NCI-H2107 treated with DMSO at 0.1 percent for 48 hours (cell line): ENCODE measurements around the gene LDHD.
"Not testable (repeated sequence)": the region's sequence is repeated elsewhere in the genome, so short reads cannot be mapped to it uniquely, and the experiment has no call there.

ENCODE experiments used
- DNase-seq: peaks from one replicate; lab custom pipeline; 2025; ENCODE audit not compliant: unreplicated experiment; lab: John Stamatoyannopoulos, UW

The LDHD gene

GRCh38 chr16:75100603-75100990 lies 16.0 kb downstream of the LDHD start:
- no peak for DNase-seq

- DNase-seq: no peak
Measured at GRCh38 chr16:75099738-75100602, 16.6 kb downstream of the LDHD start.

GRCh38 chr16:75099075-75099667 lies 17.4 kb downstream of the LDHD start:
- no peak for DNase-seq

GRCh38 chr16:75097941-75098901 lies 18.4 kb downstream of the LDHD start:
- no peak for DNase-seq

- DNase-seq: no peak
Measured at GRCh38 chr16:75097191-75097761, 19.3 kb downstream of the LDHD start.

GRCh38 chr16:75096656-75097055 lies 19.9 kb downstream of the LDHD start:
- DNase-seq: no peak

GRCh38 chr16:75095204-75095621 lies 21.4 kb downstream of the LDHD start:
- no peak for DNase-seq

GRCh38 chr16:75093598-75094540 lies 22.7 kb downstream of the LDHD start:
- DNase-seq: no peak

- no peak for DNase-seq
Measured at GRCh38 chr16:75092777-75093176, 23.8 kb downstream of the LDHD start.

- DNase-seq: not testable (repeated sequence)
Measured at GRCh38 chr16:75091619-75092018, 25.0 kb downstream of the LDHD start.

- not testable (repeated sequence) for DNase-seq
Measured at GRCh38 chr16:75090899-75091298, 25.7 kb downstream of the LDHD start.

- DNase-seq: no peak
Measured at GRCh38 chr16:75089486-75090202, 26.9 kb downstream of the LDHD start.

GRCh38 chr16:75088934-75089333 lies 27.6 kb downstream of the LDHD start:
- no peak for DNase-seq

GRCh38 chr16:75088216-75088615 lies 28.4 kb downstream of the LDHD start:
- DNase-seq: no peak

GRCh38 chr16:75087375-75087979 lies 29.1 kb downstream of the LDHD start:
- peak; percentile 80 for DNase-seq

- DNase-seq: no peak
Measured at GRCh38 chr16:75086688-75087374, 29.7 kb downstream of the LDHD start.

- DNase-seq: no peak
Measured at GRCh38 chr16:75086281-75086680, 30.3 kb downstream of the LDHD start.

GRCh38 chr16:75085556-75085955 lies 31.0 kb downstream of the LDHD start:
- no peak for DNase-seq
